H9 (cell line): ENCODE measurements around the gene COL27A1. TPM values are rescaled to one million over a fixed set of nuclear protein-coding genes. Genes with fewer than 3 reads are reported as not detected.
A peak's percentile ranks its signal among the peaks of the same experiment; 100 is the strongest.

Experiments used
- DNase-seq: peaks from one replicate; pipeline ENCODE4 v3.0.0-alpha.2; 2017
- H2AFZ ChIP-seq: one replicate; pipeline ENCODE4 v1.6.1; 2013; ENCODE audit warnings: mild to moderate bottlenecking, low read length, control low read depth, moderate library complexity
- H2AK5ac ChIP-seq: 2 replicates; pipeline ENCODE4 v1.6.1; 2013; ENCODE audit warnings: low read length, control low read depth, mixed read lengths; ENCODE audit not compliant: insufficient read length
- H2BK120ac ChIP-seq: one replicate; pipeline ENCODE4 v1.6.1; 2013; ENCODE audit warnings: low read depth, mild to moderate bottlenecking, low read length, control low read depth, inconsistent platforms; ENCODE audit not compliant: poor library complexity, severe bottlenecking
- H2BK12ac ChIP-seq: 2 replicates; pipeline ENCODE4 v1.6.1; 2013; ENCODE audit warnings: low read length, control low read depth, mixed read lengths, low read depth; ENCODE audit not compliant: insufficient read length
- H2BK15ac ChIP-seq: 2 replicates; pipeline ENCODE4 v1.6.1; 2013; ENCODE audit warnings: low read depth, low read length, control low read depth
- H2BK20ac ChIP-seq: one replicate; pipeline ENCODE4 v1.6.1; 2013; ENCODE audit warnings: low read depth, mild to moderate bottlenecking, low read length, control low read depth, inconsistent platforms; ENCODE audit not compliant: poor library complexity, severe bottlenecking
- H2BK5ac ChIP-seq: 2 replicates; pipeline ENCODE4 v1.6.1; 2013; ENCODE audit warnings: low read length, control low read depth, mixed read lengths; ENCODE audit not compliant: insufficient read length
- H3K14ac ChIP-seq: 2 replicates; pipeline ENCODE4 v1.6.1; 2013; ENCODE audit warnings: low read length, control low read depth; ENCODE audit not compliant: insufficient read depth
- H3K18ac ChIP-seq: 2 replicates; pipeline ENCODE4 v1.6.1; 2013; ENCODE audit warnings: low read depth, mild to moderate bottlenecking, mixed read lengths, low read length, control low read depth; ENCODE audit not compliant: insufficient read length
- H3K23ac ChIP-seq: 2 replicates; pipeline ENCODE4 v1.6.1; 2013; ENCODE audit warnings: low read length, control low read depth, mixed read lengths, low read depth; ENCODE audit not compliant: insufficient read length
- H3K23me2 ChIP-seq: 2 replicates; pipeline ENCODE4 v1.6.1; 2013; ENCODE audit warnings: low read depth, mild to moderate bottlenecking, mixed read lengths, low read length, control low read depth; ENCODE audit not compliant: insufficient read length, poor library complexity, severe bottlenecking
- H3K27ac ChIP-seq: 2 replicates; pipeline ENCODE4 v1.5.1; 2013; ENCODE audit warnings: low read length, control low read depth, mixed read lengths, low read depth; ENCODE audit not compliant: insufficient read length
- H3K27me3 ChIP-seq: 2 replicates; pipeline ENCODE4 v1.6.1; 2013; ENCODE audit warnings: low read length, control low read depth, inconsistent platforms; ENCODE audit not compliant: insufficient read depth
- H3K4ac ChIP-seq: 2 replicates; pipeline ENCODE4 v1.6.1; 2013; ENCODE audit warnings: low read depth, mild to moderate bottlenecking, control low read depth, inconsistent platforms, low read length, moderate library complexity
- H3K4me1 ChIP-seq: 2 replicates; pipeline ENCODE4 v1.6.1; 2013; ENCODE audit warnings: low read length, control low read depth, inconsistent platforms; ENCODE audit not compliant: insufficient read depth
- H3K4me2 ChIP-seq: 2 replicates; pipeline ENCODE4 v1.6.1; 2013; ENCODE audit warnings: low read length, control low read depth, mixed read lengths; ENCODE audit not compliant: insufficient read length, insufficient read depth
- H3K56ac ChIP-seq: 2 replicates; pipeline ENCODE4 v1.6.1; 2013; ENCODE audit warnings: low read depth, mild to moderate bottlenecking, mixed read lengths, low read length, control low read depth; ENCODE audit not compliant: insufficient read length
- H3K79me1 ChIP-seq: 2 replicates; pipeline ENCODE4 v1.6.1; 2013; ENCODE audit warnings: low read depth, mild to moderate bottlenecking, moderate library complexity, low read length, control low read depth, inconsistent platforms; ENCODE audit not compliant: insufficient read depth, poor library complexity, severe bottlenecking
- H3K79me2 ChIP-seq: 2 replicates; pipeline ENCODE4 v1.6.1; 2013; ENCODE audit warnings: low read length, control low read depth, inconsistent platforms; ENCODE audit not compliant: insufficient read depth
- H3K9ac ChIP-seq: 2 replicates; pipeline ENCODE4 v1.6.1; 2013; ENCODE audit warnings: low read length, control low read depth, mixed read lengths; ENCODE audit not compliant: insufficient read length; ENCODE audit errors: extremely low read depth
- H3K9me3 ChIP-seq: one replicate; pipeline ENCODE4 v1.6.1; 2013; ENCODE audit warnings: low read depth, low read length, inconsistent platforms; ENCODE audit not compliant: control insufficient read depth
- H3T11ph ChIP-seq: one replicate; pipeline ENCODE4 v1.6.1; 2013; ENCODE audit warnings: mild to moderate bottlenecking, low read length, control low read depth, inconsistent platforms
- H4K20me1 ChIP-seq: one replicate; pipeline ENCODE4 v1.6.1; 2013; ENCODE audit not compliant: control insufficient read depth, insufficient read length, insufficient read depth
- H4K5ac ChIP-seq: 2 replicates; pipeline ENCODE4 v1.6.1; 2013; ENCODE audit warnings: low read depth, mild to moderate bottlenecking, mixed read lengths, low read length, control low read depth; ENCODE audit not compliant: insufficient read length
- H4K8ac ChIP-seq: replicated peaks from 2 replicates; pipeline ENCODE4 v1.6.1; 2013; ENCODE audit warnings: low read length, control low read depth, mixed read lengths, low read depth; ENCODE audit not compliant: insufficient read length
- H4K91ac ChIP-seq: 2 replicates; pipeline ENCODE4 v1.6.1; 2013; ENCODE audit warnings: low read depth, mild to moderate bottlenecking, moderate library complexity, mixed read lengths, low read length, control low read depth; ENCODE audit not compliant: insufficient read length
- H3K27ac Mint-ChIP-seq, 3 experiments: 2 replicates in 2 of 3; 3 replicates in 1 of 3; pipeline ENCODE4 v1.8.0; 2020 to 2021; ENCODE audit warnings: mixed read lengths in 3 of 3, mild to moderate bottlenecking in 1 of 3, moderate library complexity in 1 of 3
- H3K27me3 Mint-ChIP-seq: 2 replicates; pipeline ENCODE4 v1.8.0; 2021; ENCODE audit warnings: low read depth, mild to moderate bottlenecking, moderate library complexity, mixed read lengths
- H3K36me3 Mint-ChIP-seq, 3 experiments: 2 replicates in 2 of 3; 3 replicates in 1 of 3; pipeline ENCODE4 v1.8.0; 2020 to 2021; ENCODE audit warnings: low read depth in 3 of 3, mixed read lengths in 3 of 3; ENCODE audit not compliant: insufficient read depth in 1 of 3
- H3K4me1 Mint-ChIP-seq, 2 experiments: 2 replicates each; pipeline ENCODE4 v1.8.0; 2020; ENCODE audit warnings: mixed read lengths in 2 of 2
- H3K4me3 Mint-ChIP-seq, 2 experiments: 2 replicates in 1 of 2; 3 replicates in 1 of 2; pipeline ENCODE4 v1.8.0; 2020 to 2021; ENCODE audit warnings: mild to moderate bottlenecking in 2 of 2, mixed read lengths in 2 of 2, moderate library complexity in 1 of 2
- H3K9me3 Mint-ChIP-seq, 2 experiments: 2 replicates in 1 of 2; 3 replicates in 1 of 2; pipeline ENCODE4 v1.8.0; 2020; ENCODE audit warnings: mild to moderate bottlenecking in 2 of 2, mixed read lengths in 2 of 2, moderate library complexity in 1 of 2
- WGBS: extraction: QIAGEN DNeasy Blood & Tissue Kit; methylation state at CpG from one replicate; pipeline ENCODE4 v1.1.7; 2013; ENCODE audit warnings: missing lambda C conversion rate, low lambda C conversion rate, mixed read lengths; ENCODE audit not compliant: insufficient read length; ENCODE audit errors: extremely low coverage; 5-methylcytosine and 5-hydroxymethylcytosine counted together
- total RNA-seq: library from RNA; stranded (reverse); gene quantifications from 2 replicates; pipeline ENCODE4 v1.2.1, GENCODE V29; 2021
- TF ChIP-seq, protein P1 (sequence below): fragments of 200-600 bp; sonication (generic); conservative IDR thresholded peaks from 3 replicates; pipeline ENCODE4 v1.8.0; 2021; ENCODE audit warnings: antibody characterized with exemption, mild to moderate bottlenecking

The COL27A1 gene
- total RNA-seq, 1 experiment from 2014 or later, result 17.9 TPM

DNA sequence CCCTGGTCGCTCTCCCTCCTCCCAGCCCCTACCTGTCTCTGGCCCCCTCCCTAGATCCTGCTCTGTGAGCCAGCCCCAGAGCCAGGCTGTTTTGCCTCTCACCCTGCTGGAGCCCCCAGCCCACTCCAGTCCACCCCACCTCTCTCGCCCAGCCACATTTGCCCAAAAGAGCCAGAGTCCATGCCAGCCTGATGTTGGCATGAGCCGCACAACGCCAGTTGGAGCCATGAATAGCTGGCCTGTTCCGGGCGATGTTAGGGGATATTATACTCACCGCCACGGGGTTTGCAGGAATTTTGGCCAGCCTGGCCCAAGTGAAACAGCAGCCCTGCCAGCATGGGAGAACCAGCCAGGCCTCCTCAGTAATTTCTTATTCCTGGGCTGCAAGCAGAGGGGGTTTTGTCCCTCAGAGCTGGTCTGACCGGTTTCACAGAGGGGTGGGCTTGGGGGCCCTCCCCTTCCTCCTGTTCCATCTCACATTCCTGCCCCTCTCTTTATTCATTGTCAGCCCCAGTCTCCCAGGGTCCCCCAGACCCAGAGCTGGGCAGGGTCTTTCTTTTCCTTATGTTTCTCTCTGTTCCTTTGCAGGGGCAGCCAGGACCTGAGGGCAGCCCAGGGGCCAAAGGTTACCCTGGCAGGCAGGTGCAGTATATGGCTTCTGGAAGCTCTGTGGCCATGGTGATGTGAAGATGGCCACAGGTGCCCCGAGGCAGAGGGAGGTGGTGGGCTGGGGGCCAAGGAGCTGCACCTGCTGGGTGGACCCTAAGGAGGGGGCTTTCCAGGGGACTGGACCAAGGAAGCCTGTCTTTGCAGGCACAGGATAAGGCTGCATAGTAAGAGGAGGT, 50.1 kb downstream of the COL27A1 start:
- H2BK15ac ChIP-seq, result no peak overlapping the region
- H3K9me3 ChIP-seq, result no peaks in the 10 kb centered on the region
- no peak overlapping the region; the same call in 1 of the 2 replicates for H3K14ac ChIP-seq
- no peaks in the 10 kb centered on the region for H3K23me2 ChIP-seq
- TF ChIP-seq, protein P1, sequence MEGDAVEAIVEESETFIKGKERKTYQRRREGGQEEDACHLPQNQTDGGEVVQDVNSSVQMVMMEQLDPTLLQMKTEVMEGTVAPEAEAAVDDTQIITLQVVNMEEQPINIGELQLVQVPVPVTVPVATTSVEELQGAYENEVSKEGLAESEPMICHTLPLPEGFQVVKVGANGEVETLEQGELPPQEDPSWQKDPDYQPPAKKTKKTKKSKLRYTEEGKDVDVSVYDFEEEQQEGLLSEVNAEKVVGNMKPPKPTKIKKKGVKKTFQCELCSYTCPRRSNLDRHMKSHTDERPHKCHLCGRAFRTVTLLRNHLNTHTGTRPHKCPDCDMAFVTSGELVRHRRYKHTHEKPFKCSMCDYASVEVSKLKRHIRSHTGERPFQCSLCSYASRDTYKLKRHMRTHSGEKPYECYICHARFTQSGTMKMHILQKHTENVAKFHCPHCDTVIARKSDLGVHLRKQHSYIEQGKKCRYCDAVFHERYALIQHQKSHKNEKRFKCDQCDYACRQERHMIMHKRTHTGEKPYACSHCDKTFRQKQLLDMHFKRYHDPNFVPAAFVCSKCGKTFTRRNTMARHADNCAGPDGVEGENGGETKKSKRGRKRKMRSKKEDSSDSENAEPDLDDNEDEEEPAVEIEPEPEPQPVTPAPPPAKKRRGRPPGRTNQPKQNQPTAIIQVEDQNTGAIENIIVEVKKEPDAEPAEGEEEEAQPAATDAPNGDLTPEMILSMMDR, result no peak
- no peak overlapping the region for H2BK5ac ChIP-seq
- H2BK12ac ChIP-seq, result no peak overlapping the region
- H3K56ac ChIP-seq, result no peak overlapping the region
- H3K79me2 ChIP-seq, result no peaks in the 10 kb centered on the region
- H2AFZ ChIP-seq, result no peak overlapping the region
- H4K5ac ChIP-seq, result no peak overlapping the region
- H2AK5ac ChIP-seq, result no peak overlapping the region
- no peaks in the 10 kb centered on the region for H3K27me3 ChIP-seq
- peaks cover 15 to 34% of the 10 kb centered on the region in 2 experiments for H3K4me1 Mint-ChIP-seq
- H3K4ac ChIP-seq, result no peak overlapping the region
- no peaks in the 10 kb centered on the region for H3K27me3 Mint-ChIP-seq
- no CpG with 5 or more reads among the region's 10 CpGs for WGBS
- peaks cover 0 to 12% (median 0%) of the 10 kb centered on the region in 3 experiments; a peak in 3 of 7 replicates for H3K36me3 Mint-ChIP-seq
- no peak overlapping the region for H3K9ac ChIP-seq
- H3K4me3 Mint-ChIP-seq, result no peak overlapping the region
- no peak overlapping the region for H3T11ph ChIP-seq
- H2BK20ac ChIP-seq, result no peak overlapping the region
- H2BK120ac ChIP-seq, result no peak overlapping the region
- H3K79me1 ChIP-seq, result no peaks in the 10 kb centered on the region
- DNase-seq, result no peak
- no peak overlapping the region for H4K8ac ChIP-seq
- no peak overlapping the region for H4K91ac ChIP-seq
- peak overlapping the region in 1 of 3 experiments; percentile 85; a peak in 1 of 7 replicates for H3K27ac Mint-ChIP-seq
- H3K18ac ChIP-seq, result no peak overlapping the region
- no peaks in the 10 kb centered on the region for H4K20me1 ChIP-seq
- no peak overlapping the region for H3K4me2 ChIP-seq
- no peaks in the 10 kb centered on the region for H3K4me1 ChIP-seq
- no peaks in the 10 kb centered on the region for H3K9me3 Mint-ChIP-seq
- H3K23ac ChIP-seq, result no peak overlapping the region
- no peak overlapping the region for H3K27ac ChIP-seq
